NCI-H1436 treated with DMSO at 0.1 percent for 48 hours (cell line): Measurements from ENCODE around the gene PCDHB1.

Experiments
- DNase-seq: peaks from one replicate; lab custom pipeline; 2025; lab: John Stamatoyannopoulos, UW

Gene PCDHB1, protein sequence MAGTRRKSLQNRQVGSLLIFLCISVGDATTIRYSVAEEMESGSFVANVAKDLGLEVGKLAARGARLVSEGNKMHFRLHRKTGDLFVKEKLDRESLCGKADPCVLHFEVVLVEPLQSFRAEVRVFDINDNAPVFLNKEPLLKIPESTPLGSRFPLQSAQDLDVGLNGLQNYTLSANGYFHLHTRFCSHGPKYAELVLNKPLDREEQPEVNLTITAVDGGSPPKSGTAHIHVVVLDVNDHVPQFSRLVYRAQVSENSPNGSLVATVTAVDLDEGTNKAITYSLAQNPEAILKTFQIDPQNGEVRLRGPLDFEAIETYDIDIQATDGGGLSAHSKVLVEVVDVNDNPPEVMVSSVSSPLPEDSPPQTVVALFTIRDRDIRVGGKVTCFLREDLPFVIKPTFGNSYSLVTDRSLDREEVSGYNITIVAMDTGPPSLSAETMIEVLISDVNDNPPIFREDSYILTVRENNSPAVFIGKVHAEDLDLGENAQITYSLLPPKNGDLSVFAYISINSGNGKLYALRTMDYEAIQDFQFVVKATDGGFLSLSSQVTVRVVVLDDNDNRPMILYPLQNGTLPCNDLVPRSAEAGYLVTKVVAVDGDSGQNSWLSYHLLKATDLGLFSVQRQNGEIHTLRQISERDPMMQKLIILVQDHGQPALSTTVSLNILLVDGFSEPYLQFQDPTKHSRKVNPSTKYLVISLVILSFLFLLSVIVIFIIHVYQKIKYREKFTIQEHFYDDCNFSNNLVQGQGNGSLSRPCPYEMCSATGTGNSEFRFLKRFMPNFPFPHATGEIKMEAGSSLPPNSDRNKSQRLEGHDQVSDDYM

DNA sequence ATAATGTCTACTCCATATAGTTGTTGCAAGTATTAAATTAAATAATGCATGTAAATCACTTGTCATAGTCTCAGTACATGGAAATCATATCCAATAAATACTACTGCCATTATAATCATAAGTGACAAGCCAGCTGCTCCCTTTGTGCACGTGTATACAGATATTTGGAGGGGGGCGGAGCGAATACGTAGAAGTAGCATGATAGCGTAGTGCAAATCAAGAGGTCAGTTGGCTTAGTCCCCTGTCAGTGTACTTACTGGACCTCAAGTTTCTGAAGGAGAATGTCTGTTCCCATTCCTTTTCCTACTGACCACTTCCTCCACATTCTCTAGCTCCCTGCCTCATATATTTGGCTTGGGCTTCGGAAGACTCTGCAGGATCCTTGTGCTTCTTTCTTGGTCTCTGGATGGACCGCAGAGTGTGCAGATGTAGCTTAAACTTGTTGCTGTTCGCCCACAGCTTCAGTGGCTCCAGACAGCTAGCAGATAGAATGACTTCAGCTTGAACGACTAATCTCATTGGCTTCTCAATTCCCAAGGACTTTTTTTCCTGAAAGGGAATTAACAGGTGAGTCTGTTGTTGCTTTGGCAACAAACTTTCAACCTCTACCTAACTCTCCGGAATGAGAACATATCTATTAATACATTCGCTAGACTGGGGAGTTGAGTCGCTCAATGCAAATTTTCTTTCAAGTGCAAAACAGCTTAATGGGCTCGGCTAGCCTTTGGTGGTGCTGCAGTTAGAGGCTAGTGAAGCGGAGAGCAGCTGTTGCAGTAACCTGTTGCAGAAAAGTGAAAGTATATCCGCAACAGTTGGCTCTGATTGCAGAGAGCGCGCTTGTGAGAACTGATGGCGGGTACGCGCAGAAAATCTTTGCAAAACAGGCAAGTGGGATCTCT lies at the start of gene PCDHB1:
PCDHB1 (plus strand) TSS at position 753 of the 899 bp plus-strand sequence; CDS start at position 850, 97 bp downstream.
- no peak for DNase-seq

DNA sequence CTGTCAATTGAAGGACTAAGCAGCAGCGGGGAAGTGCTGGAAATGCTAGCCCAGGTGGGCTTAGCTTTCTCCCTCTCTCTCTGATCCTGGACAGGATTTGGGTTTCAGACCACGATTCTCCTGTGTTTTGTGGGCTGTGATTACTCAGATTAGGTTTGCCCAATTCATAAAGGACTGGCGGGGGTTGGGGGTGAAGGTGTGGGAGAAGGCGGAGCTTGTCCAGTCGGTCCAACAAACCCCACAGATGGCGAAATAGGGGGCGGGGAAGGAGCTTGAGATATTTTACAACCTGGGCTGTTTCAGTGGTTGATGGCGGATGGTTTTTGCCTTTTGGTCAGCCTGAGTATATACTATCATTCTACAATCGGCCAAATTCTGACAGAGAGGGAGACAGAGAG lies 49.7 kb upstream of the PCDHB1 start:
- no peak for DNase-seq

- no peak for DNase-seq
Observed at GRCh38 chr5:141001844-141002604, 49.1 kb upstream of the PCDHB1 start.

- DNase-seq: no peak
Observed at GRCh38 chr5:141002605-141002965, 48.6 kb upstream of the PCDHB1 start.

DNA sequence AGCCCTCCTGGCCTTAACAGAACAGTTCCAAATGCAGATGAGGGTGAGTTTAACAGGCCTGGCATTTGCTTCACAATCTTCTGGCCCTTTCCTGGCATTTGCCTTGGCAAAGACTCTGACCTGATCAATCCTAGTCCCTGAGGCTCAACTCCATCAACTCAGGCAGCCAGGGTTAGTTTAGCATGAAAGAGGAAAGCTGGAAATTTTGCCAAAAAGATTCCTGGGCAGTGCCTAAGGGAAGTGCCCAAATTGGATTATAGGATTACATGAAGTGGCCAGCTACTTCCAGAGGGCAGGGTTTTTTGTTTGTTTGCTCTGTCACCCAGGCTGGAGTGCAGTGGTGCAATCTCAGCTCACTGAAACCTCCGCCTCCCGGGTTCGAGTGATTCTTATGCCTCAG lies 48.1 kb upstream of the PCDHB1 start:
- no peak for DNase-seq

DNA sequence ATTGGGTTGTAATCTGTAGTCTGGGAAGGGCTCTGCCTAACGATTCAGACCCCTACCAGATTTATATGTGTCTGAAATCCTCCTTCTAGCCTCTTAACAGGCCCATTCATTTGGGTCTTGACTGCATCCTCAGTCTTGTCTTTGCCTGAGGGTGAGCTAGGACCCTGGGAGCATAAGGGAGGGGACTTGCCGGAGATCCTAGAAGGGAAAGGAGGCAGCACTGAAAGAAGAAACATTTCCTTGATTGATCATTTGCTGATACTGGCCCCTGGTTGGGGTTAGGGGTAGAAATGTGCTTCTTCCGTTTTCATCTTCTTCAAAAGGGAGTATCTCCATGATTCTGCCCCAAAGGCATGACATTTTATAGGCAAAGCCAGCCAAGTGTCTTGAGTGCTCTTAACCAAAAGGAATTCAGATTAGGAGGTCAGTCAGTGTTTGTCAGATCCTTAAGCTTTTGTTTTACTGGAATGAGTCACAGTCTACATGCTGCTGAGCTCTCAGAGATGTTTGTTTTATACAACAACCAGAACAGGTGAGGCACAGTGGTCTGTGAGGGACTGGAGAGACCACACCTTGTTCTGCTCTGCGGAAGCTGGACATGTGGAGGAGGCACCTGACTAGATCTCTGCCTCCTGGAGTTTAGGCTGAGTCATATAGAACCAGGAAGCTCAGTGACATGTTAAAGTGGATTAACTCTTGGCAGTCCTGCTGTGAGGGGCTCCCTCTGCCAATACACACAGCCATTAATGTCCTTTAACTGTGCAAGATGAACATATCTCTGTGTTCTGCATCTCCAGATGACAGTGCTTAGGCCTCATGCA lies 47.2 kb upstream of the PCDHB1 start:
- DNase-seq: no peak

DNA sequence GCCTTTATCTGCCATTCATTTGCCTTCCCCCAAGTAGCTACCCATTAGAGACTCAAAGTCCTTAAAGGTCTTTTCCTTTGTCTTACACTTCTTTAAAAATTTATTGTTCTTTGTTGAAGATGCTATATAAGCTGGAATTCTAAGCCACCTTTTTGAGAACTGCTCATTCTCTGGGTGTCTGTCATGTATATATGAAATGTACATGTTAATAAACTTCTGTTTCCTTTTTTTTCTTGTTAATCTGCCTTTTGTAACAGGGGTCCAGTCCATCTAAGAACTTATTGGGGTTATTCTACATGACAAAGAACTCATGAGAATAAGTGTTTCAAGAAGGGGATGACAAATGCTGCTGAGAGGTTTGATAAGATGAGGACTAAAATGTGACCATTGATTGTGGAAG lies 43.4 kb upstream of the PCDHB1 start:
- no peak for DNase-seq

DNA sequence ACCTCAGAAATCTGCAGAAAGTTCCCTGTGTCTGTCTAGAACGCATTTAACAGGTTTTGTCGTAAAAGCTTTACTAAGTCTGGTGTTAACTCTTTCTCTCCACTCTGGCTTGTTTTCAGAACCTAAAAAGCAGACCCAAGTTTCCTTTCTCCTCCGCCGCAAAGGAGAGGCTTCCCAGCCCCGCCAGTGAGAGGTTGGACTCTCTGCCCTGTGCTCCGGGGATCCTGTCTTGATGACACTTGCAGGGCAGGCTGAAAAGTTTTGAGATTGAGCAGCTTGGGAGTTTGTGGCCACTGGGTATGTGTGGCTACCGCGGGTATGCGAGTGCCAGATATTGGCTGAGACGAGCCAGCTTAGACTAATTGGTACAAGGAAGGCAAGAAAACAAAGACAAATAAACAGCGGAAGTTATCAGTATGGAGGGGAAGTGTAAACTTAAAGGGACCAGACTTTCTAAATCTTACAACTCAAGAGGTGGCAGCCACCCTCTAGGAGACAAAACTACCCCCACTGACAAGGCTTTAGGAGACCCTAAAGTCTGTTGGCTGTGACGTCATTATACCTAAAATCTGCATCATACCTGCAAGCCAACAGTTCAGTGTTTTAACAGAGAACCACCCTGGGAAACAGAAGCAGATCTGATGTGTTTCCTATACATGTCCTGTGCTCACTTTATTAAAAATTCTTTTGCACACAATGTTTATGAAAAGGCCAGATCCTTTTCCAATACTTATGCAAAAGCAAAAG lies 41.0 kb upstream of the PCDHB1 start:
- DNase-seq: no peak

- DNase-seq: no peak
Observed at GRCh38 chr5:141017943-141018342, 33.2 kb upstream of the PCDHB1 start.

GRCh38 chr5:141022384-141022783 lies 28.8 kb upstream of the PCDHB1 start:
- no peak for DNase-seq

GRCh38 chr5:141031006-141031405 lies 20.2 kb upstream of the PCDHB1 start:
- no peak for DNase-seq

- DNase-seq: no peak
Observed at GRCh38 chr5:141032626-141033025, 18.5 kb upstream of the PCDHB1 start.

DNA sequence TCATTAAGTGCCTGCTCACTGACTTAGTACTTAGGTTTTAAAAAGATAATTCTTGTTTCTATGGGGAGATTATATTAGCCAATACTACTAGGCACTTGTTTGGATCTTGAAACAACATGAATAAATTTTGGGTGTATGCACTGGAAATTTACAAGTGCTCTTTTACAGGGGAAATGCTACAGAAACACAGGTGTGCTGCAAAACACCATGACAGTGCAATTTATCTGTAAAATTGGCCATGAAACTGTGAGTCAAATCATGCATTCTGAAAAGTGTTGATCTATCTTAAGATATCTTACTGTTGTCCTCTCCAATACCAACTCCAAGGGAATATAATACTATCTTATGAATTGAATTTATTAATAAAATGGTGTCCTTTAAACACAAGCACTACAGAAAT lies 12.1 kb upstream of the PCDHB1 start:
- no peak for DNase-seq

DNA sequence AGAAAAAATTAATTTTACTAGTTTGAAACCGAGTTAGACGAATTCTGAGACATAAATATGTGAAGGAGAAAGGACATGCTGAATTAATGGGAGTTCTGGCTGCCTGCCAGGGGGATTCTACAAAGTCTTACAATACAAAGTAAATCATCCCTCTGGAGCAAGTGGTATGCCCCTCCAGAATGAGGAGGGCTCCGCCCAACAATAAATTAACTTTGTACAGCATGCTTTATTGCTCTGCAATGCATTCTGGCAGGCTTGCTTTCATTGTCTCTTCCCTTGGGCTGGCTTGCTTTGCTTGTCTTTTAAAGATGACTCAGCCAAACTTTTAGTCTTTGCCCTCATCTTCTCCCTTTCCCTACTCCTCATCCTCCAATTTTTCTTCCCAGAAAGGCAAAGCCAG lies 11.7 kb upstream of the PCDHB1 start:
- DNase-seq: peak; percentile 52

DNA sequence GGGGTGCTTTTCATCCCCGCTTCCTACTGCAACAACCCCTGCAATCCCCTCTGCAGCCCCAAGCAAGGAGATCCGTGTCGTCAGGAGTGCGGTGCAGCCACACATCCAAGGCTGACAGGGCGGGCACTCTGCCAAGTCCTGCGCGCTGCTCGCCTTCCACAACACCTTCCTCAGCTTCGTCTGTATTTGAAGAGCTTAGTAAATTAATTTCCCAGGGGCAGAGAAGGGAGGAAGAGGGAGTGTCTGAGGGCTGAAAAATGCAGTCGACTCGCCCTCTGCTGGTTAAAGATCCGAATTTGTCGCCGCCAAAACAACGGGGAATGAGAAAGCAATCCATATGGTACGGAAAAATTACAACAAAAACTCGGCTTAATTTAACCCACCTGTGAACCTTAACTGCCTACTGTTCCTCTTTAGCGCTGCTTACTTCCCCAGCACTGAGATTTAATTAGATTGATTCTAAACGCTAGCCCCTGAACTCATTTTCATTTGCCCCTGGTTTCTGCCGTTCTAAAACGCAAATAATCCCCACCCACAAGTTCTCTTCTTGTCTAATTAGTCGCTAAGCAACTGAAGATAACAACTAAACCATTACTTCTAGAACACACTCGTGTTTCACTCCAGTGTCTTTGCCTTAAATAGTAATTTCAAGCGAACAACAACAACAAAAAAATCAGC lies 10.9 kb upstream of the PCDHB1 start:
- peak; percentile 83 for DNase-seq

GRCh38 chr5:141040771-141041426 lies 10.3 kb upstream of the PCDHB1 start:
- DNase-seq: peak; percentile 95

- no peak for DNase-seq
Observed at GRCh38 chr5:141041427-141041785, 9.8 kb upstream of the PCDHB1 start.

GRCh38 chr5:141042555-141042954 lies 8.6 kb upstream of the PCDHB1 start:
- DNase-seq: no peak

- no peak for DNase-seq
Observed at GRCh38 chr5:141051521-141051866, 320 bp downstream of the PCDHB1 start.
